HG02943 (cell line): ENCODE results near the gene ANKH.

ENCODE experiments used
- ATAC-seq: cut with Tn5 transposase; IDR thresholded peaks from one replicate; pipeline ENCODE4 v1.9.1; 2021; ENCODE audit warnings: mild to moderate bottlenecking, low read depth, moderate library complexity; ENCODE audit not compliant: unreplicated experiment

ANKH gene

GRCh38 chr5:14721990-14722656 lies 149.5 kb downstream of the ANKH start:
- ATAC-seq: no peak

GRCh38 chr5:14720236-14720923 lies 151.2 kb downstream of the ANKH start:
- no peak for ATAC-seq

- no peak for ATAC-seq
Measured at GRCh38 chr5:14718778-14719177, 152.8 kb downstream of the ANKH start.

- ATAC-seq: no peak
Measured at GRCh38 chr5:14716755-14717752, 154.5 kb downstream of the ANKH start.

- ATAC-seq: no peak
Measured at GRCh38 chr5:14715481-14715880, 156.1 kb downstream of the ANKH start.

GRCh38 chr5:14714706-14715105 lies 156.9 kb downstream of the ANKH start:
- ATAC-seq: no peak

GRCh38 chr5:14713476-14714390 lies 157.8 kb downstream of the ANKH start:
- no peak for ATAC-seq

- ATAC-seq: no peak
Measured at GRCh38 chr5:14712666-14713065, 158.9 kb downstream of the ANKH start.

- no peak for ATAC-seq
Measured at GRCh38 chr5:14712131-14712530, 159.4 kb downstream of the ANKH start.

- no peak for ATAC-seq
Measured at GRCh38 chr5:14710313-14710994, 161.1 kb downstream of the ANKH start.

GRCh38 chr5:14708551-14708950 lies 163.0 kb downstream of the ANKH start:
- ATAC-seq: no peak

- ATAC-seq: no peak
Measured at GRCh38 chr5:14707811-14708390, 163.7 kb downstream of the ANKH start.

- no peak for ATAC-seq
Measured at GRCh38 chr5:14706615-14707021, 165.0 kb downstream of the ANKH start.

GRCh38 chr5:14705556-14705955 lies 166.0 kb downstream of the ANKH start:
- ATAC-seq: no peak

- no peak for ATAC-seq
Measured at GRCh38 chr5:14702238-14702839, 169.2 kb downstream of the ANKH start.

- no peak for ATAC-seq
Measured at GRCh38 chr5:14701556-14701955, 170.0 kb downstream of the ANKH start.

- ATAC-seq: no peak
Measured at GRCh38 chr5:14700478-14701436, 170.8 kb downstream of the ANKH start.
